Activated naive CD4-positive, alpha-beta T cell (primary cell): ENCODE data around the gene XAB2.

ENCODE experiments used
- DNase-seq, 4 experiments: peaks; one replicate each; lab custom pipeline; 2025; lab: John Stamatoyannopoulos, UW

XAB2 gene

DNA sequence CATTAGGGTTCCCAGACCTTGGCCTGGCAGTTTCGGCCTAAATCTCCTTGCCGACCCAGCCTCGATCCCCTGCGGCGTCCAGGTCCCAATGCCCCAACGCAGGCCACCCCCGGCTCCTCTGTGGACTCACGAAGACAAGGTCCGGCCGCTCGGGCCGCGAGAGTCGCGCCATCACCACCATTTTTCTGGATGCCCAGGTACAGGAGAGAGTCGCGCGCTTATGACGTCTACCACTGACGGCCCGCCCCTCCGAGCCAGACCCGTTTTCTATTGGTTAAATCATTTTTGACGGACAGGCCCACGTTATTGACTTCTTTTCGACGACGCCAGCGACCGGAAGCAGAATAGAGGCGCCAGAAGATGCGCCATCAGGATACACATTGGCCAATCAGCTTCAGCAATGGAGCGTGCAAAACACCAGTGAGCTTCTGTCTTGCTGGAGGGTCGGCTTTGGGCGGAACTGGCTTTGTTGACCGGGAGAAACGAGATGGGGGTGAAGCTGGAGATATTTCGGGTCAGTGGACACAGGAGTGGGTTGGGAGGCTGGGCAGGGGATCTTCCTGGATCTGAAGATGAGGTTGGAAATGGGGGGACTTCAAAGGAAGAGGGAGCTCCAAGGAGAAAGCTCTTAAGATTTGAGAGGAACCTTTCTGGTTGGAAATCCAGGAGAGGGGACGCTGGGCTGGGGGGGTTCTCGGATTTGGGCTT, at the start of gene XAB2, which contains the start of gene PET100:
Gene XAB2, minus strand, starts transcription at position 199 of the 708 bp plus-strand sequence. Its CDS starts 18 bp downstream, at position 181.
Gene PET100, plus strand, starts transcription at position 447 of the 708 bp plus-strand sequence. Its CDS starts 41 bp downstream, at position 488.
- peak; percentile 83 to 92 (median 88) for DNase-seq

DNA sequence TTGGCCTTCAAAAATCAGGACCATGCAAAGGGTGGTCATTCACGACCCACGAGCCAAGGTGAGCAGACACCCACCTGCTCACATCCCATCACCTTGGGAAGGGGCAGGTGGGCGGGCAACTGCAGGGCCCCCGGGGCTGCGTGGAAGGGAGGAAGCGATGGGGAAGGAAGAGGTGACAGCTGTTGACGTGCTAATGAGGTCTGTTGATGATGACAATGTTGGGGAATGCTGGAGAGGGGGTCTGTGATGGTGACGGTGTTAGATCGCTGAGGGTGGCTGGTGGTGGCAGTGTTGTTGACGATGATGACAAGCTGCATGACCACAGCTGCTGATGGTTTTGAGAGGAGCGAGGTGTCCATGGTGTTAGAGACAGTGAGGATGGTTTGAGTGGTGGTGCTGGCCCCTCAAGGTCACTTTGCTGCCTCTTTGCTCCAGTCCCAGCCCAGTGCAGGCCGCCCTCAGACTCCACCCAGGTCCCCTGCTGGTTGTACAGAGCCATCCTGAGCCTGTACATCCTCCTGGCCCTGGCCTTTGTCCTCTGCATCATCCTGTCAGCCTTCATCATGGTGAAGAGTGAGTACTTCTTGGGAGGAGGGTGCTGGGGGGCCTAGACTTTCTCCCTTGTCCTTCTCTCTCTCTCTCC, 48.4 kb upstream of the XAB2 start:
- no peak for DNase-seq

DNA sequence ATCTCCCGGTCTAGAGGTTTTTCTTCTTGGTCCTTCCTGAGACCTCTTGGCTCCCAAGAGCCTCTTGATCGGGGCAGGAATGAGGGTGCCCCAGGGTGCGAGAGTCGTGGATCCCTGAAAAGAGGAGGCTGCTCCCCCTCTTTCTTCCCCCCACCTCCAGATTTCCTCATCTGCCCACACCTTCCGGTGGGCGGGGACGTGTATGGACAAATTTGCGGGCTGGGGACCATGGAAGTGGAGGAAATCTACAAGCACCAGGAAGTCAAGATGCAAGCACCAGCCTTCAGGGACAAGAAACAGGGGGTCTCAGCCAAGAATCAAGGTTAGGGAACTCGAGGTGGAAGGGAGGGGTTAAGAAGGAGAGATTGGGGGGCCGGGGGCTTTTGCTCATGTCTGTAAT, 47.5 kb upstream of the XAB2 start, which contains the start of gene MCEMP1:
Gene MCEMP1, plus strand, starts transcription at position 237 of the 400 bp plus-strand sequence. Its CDS starts 31 bp downstream, at position 268.
- DNase-seq, result no peak

DNA sequence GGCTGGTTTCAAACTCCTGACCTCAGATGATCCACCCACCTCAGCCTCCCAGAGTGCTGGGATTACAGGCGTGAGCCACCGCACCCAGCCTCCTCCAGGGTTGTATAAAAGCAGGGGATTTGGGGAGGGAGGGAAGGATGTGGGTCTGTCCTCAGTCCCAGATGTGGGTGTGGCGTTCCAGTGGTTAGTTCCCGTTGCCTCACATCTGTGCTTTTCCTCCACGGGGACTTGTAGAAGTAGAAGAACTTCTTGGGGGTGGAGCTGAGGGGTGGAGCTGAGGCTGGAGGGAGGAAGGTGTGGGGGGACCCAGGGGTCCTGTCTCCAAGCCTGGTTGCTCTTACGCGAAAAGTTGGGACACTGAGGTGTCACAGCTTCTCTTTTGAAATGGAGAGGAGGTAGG, 47.0 kb upstream of the XAB2 start:
- no peak for DNase-seq

DNA sequence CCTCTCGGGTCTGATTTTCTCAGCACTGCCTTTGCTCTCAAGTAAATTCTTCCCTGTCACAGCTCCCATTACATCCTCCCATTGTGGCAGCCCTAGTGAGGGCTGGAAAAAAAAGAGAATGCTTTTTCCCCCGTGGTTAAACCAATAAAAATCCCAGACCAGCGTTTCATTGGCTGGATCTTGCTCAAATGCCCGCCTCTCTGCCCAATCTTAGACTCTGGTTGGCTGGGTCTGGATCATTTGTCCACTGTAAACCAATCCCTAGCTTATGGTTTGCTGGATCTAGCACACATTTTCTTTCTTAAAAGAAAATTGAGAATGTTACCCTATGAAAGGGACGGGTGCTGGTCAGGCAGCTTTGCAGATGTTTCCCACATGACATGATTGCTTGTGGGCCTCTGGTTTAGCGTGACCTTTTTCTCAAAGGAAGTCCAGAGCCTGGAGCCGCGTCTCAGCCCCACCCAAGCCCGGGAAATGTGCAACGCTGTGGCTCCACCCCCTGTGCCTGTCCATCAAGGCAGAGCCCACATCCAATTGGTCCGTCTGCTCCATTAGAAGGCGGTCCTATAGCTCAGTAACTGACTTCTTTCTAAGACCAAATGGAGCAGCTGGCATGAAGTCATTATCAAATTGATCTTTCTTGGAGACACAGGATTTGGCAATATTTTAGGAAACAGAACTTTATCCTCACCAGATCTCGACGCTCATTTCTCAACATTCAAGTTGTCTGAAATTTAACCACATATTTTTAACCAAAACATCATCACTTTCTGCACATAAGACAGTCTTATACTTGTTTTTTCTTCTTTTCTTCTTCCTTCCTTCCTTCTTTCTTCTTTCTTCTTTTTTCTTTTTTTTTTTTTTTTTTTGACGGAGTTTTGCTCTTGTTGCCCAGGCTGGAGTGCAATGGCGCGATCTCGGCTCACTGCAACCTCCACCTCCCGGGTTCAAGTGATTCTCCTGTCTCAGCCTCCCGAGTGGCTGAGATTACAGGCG, 45.0 kb upstream of the XAB2 start:
- no peak for DNase-seq

DNA sequence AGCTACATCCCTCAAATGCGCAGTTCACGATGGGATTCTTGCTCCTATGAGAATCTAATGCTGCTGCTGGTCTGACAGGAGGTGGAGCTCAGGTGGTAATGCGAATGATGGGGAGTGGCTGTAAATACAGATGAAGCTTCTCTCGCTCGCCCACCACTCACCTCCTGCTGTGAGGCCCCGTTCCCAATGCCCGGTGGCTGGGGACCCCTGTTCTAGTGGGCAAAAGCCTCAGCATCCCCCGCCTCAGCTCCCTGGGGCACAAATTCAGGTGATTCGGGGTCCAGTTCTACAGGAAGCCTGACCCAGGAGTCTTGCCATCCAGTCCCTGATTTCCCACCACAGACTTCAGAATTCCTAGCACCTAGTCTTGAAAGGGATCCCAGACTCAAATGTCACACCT, 43.2 kb upstream of the XAB2 start:
- no peak for DNase-seq

DNA sequence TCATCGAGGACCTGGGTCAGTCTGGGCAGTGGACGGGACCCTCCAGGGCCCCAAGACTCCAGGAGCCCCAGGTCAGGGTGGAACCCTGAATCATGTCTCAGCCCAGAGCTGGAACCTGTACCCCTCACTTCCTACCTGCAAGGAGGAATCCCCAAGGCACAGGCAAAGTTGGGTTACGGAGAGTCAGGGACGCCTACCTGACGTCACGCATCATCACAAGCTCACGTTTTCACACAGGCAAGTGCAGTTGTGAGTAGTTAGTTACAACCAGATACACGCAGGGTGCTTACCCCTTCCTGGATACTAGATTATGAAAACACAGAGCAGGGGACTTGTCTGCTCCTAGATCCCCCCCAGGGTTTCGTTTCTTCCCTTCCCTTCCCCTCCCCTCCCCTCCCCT, 41.4 kb upstream of the XAB2 start:
- DNase-seq, result no peak

DNA sequence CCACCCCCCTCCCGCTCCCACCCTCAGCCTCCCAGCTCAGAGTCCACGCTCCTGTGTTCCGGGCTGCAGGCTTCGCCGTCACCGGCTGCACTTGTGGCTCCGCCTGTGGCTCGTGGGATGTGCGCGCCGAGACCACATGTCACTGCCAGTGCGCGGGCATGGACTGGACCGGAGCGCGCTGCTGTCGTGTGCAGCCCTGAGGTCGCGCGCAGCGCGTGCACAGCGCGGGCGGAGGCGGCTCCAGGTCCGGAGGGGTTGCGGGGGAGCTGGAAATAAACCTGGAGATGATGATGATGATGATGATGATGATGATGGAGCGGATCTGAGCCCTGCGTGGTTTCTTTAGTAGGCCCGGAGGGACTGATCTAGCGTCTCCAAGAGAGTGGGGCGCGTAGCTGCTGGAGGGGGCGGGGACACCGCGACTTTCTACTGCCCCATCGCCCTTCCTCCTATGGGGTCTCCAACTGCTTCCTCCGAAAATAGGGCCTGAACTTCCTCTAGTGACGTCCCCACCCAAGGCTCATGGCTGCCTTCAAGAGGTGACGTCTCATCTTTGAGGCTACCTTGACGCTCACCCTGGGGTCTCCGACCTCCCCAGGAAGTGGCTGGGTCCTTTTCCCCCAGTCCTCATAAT, 40.9 kb upstream of the XAB2 start:
- peak in 1 of 4 experiments; percentile 13 for DNase-seq

DNA sequence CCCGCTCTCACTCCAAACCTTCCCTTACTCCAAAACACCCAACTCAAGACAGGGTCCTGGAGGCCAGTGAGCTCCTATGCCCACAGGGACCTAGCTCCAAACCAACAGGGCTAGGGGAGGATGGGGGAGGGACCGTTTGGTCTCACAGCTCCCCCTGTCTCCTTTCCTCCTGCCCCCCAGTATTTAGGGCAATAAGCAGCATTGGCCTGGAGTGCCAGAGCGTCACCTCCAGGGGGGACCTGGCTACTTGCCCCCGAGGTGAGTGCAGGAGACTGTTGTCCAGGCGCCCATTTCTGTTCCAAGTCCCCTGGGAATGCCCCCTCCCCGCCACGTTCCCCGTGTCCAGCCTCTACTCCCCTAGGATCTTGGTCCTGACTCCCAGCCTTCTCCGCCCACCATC, 40.3 kb upstream of the XAB2 start:
- no peak for DNase-seq

DNA sequence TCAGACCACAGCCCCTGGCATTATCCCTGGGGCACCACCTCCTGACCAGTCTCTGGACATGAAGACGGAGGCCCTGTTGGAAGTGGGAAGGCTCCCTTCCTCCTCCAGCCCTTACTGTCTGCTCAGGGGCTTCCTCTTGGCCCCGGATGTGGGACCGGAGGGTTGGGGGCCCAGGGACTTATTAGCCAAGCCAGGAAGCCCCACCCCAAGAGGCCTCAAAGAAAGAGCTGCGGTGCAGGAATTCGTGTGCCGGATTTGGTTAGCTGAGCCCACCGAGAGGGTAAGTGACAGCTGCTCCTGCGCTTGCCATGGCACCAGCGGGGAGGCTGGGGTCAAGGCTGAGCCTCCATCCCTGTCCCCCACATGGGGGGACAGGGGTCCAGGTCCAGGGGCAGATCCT, 39.5 kb upstream of the XAB2 start, which contains the start of gene RETN:
Gene RETN, plus strand, starts transcription at position 208 of the 400 bp plus-strand sequence. CDS start 278 bp downstream, outside the sequence.
- no peak for DNase-seq

DNA sequence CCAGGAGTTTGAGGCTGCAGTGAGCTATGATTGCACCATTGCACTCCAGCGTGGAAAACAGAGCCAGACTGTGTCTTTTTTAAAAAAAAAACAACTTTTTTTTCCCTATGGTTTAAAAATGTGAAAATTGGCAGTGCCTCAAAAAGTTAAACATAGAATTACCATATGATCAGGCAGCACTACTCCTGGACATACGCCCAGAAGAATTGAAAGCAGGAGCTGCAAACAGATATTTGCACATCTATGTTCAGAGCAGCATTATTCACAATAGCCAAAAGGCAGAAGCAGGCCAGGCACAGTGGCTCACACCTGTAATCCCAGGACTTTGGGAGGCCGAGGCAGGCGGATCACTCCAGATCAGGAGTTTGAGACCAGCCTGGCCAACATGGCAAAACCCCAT, 35.7 kb upstream of the XAB2 start:
- no peak for DNase-seq

DNA sequence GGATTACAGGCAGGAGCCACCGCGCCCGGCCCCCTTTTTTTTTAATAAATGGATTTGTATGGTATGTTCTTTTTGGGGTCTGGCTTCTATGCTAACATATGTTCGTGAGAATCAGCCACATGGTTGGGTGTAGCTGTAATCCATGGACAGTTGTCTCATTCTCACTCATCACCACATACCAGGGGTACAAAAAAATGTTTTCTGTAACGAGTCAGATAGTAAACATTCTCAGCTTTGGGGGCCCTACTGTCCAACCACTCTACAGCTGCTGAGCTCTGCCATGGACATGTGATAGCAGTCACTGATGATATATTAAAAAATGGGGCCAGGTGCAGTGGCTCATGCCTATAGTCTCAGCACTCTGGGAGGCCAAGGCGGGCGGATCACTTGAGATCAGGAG, 34.4 kb upstream of the XAB2 start:
- no peak for DNase-seq

DNA sequence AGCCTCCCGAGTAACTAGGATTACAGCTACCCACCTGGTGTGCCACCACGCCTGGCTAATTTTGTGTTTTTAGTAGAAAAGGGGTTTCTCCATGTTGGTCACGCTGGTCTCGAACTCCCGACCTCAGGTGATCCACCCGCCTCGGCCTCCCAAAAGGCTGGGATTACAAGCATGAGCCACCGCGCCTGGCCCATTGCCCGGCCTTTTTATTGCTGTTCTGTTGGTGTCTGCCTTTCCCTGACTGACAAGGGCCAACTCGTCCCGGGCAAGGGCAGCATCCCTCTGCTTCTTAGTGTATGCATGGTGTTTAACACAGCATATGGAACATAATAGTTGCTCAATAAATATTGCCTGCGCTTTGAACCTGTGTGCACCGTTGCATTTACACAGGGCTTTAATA, 33.3 kb upstream of the XAB2 start:
- no peak for DNase-seq

DNA sequence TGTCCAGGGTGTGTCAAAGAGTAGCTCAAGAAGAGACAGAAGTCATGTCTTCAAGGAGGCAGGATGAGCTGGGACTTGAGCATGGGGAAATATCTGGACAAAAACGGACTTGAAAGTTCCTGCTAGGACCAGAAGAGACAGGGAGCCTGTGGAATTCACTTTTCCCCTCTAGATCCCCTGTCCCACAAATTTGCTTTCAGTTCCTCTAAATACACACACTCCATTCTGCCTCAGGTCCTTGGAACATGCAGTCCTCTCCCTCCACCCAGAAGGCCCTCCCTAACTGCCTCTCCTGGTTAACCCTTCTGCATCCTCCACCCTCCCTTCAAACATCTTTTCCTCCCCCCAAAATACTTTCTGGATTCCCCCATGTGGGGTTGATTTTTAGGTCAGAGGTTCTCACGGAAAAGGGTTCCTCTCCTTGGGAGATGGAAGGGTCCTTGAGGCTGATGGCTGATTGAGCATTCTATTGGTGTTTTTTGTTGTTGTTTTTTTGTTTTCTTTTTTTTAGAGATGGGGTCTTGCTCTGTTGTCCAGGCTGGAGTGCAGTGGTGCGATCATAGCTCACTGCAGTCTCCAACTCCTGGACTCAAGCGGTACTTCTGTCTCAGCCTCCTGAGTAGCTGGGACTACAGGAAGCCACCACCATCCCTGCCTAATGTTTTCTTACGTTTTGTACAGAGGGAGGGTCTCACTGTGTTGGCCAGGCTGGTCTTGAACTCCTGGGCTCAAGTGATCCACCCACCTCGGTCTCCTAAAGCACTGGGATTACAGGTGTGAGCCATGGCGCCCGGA, 32.6 kb upstream of the XAB2 start:
- DNase-seq, result no peak

DNA sequence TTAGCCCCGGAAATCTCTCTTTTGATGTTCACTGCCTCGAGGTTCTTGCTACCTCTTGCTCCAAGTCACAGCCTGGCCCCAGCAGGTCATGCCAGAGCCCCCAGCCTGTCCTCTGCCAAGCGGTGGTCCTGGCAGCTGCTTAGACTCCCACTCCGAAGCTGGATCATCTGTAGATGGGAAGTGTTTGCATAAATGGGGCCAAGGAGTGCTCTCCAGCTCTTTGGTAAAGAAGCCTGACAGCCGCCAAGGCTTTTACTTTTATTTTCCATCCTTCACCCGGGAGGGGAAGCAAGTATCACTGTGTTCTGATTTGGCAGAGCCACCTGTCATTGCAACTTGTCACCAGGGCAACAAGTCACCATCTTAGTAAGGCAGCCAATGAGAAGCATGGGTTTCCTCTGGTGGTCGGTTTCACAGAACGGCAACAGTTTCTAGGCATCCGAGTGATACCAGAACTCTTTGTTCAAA, 28.9 kb upstream of the XAB2 start:
- DNase-seq, result no peak

DNA sequence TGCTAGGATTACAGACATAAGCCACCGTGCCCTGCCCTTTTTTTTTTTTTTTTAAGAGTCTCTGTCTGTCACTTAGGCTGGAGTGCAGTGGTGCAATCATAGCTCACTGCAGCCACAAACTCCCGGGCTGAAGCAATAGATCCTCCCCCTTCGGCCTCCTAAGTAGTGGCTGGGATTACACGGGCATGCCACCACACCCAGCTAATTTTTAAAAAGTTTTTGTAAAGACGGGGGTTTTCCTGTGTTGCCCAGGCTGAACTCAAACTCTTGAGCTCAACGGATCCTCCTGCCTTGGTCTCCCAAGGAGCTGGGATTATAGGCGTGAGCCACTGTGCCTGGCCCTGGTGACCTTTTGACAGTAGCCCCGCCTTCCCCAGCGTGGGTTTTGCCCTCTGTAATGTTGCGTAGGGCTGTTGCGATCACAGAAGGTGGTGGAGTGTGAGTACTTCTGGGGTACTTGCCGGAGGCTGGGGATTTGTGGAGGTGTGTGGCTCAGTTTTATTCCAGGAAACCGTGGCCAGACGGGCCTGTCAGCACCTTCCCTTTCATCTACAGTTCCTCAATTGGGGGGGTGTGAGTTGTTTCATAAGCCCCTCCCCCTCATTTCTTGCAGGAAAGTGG, 27.9 kb upstream of the XAB2 start:
- no peak for DNase-seq

DNA sequence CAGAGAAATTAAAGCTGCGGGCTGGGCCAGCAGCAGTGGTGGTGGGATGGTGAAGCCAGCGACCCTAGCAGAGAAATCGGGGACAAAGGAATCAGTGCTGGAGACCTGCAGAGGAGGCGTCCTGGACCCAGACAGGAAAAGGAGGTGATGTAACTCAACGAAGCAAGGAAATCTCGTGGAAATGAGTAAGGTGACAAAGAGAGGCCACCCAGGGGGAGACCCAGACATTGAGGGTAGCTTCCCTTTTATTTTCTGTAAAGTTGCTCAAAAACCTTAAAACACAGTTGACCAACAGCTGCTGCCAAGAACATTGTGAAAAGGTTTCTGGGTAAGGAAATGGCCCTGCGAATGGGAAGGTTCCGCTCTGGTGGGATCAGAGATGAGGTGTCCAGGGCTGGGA, 26.2 kb upstream of the XAB2 start:
- no peak for DNase-seq

DNA sequence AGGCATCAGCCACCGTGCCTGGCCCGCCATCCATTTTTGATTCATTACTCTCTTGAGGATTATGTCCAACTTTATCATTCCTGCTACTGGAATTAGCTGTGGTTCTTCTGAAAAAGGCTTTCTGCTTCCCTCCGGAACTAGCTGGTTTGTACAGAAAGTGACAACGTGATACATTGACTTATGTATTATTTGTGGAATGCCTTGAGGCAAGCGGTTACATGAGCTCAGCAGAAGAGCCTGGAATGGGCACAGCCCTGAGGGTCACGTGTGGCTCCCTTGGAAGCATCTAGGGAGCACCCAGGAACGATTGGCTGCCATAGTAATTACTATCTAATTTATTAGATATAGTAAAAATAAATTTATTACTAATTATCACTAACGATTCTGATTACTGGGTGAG, 25.1 kb upstream of the XAB2 start:
- DNase-seq, result no peak

DNA sequence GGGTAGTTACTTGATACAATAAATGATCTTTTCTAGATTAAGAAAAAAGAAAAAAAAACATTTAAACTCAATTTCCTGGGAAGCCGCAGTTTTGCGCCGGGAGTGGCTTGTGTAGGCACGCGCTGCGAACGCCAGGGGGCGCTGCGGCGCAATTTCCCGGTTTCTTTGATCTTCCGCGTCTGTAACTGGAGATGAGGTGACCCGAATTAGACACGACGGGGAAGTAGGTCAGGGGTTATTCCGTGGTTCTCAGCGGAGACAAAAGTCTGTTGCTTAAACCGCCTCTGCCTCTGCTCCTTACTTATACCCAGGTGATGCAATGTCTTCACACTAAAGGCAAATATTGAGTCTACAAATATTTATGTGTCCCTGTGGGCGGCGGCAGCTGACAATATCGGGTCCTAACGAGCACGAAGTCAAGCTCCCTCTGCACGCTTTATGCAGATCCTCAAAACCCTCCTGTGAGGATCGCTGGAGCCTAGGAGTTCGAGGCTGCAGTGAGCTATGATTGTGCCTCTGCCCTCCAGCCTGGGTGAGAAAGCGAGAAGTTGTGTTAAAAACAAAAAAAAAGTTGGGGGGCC, 22.8 kb upstream of the XAB2 start:
- peak; percentile 67 to 89 (median 82) for DNase-seq

DNA sequence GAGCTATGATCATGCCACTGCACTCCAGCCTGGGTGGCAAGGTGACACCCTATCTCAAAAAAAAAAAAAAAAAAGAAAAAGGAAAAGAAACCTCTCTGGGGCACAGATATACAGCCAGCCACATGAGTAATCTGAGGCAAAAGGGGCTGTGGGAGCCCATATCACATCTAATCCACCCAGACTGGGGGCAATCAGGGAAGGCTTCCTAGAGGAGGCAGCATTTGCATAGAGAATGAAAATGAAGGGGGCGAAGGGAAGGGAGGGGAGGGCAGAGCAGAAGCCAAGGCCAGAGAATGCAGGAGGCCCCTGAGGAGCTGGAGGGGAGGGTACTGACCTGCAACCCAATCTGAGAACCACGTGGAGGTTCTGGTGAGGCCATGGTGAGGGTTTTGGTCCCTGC, 20.8 kb upstream of the XAB2 start:
- DNase-seq, result no peak
